Dedifferentiated amniotic fluid mesenchymal stem cell (primary cell): Measurements from ENCODE around the gene EML5.

Source experiments
- DNase-seq: peaks from one replicate; pipeline ENCODE4 v3.0.0-alpha.2; 2016; ENCODE audit errors: extremely low spot score

Gene EML5

DNA sequence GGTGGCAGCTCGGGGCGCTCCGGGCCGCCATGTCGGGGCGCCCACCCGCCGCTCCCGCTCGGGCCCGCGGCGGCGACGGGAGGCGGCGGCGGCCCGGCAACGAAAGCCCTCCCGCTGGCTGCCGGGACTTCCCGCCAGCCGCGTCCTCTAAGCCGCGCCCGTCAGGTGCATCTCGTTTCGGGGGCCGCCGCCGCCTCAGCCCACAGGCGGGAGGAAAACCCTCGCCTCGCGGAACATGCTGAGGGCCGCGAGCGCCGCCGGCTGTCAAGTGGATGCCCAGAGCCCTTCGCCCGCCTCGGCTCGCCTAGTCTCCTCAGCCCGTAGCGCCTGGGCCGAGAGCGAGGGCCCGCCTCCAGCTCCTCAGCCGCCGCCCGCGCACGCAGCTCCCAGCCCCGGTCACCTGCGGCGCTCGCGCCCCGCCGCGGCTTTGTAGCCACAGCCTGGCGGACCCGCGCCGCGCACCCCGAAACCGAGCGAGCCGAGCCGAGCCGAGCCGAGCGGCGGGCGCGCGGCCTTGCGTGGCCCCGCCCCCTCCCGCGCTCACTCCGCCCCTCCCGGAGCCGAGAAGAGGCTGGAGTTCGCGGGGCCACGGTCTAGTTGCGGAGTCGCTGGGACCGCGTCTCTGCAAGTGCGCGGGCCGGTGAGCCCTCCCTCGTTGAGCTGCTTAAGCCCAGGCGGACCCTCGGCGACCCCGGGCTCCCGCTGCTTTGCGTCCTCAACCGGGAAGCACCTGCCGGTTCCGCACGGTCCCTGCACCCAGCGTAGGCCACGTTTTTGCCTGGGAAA lies at the start of gene EML5:
TSS of gene EML5 (minus strand) at position 481 of the 786 bp plus-strand sequence. CDS start at position 31, 450 bp downstream.
- DNase-seq, result peak; percentile 51

DNA sequence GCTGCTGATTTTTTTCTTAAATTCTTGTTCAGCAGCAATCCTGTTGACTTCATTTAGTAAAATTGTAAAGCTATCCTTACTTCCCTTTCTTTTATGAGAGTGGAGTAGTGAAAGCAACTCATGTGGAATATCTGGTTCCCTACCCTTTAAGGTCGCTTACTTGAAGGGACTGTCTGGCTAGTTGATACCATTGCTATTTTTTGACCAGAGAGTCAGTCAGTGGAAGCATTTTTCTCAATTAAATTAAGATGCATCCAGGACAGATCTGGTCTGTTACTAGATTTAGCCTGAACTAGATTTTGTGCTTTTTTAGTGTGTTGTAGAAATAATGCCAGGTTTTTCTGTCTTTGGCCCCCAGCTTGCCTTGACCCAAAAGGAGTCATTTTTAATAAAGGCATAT lies 49.7 kb upstream of the EML5 start:
- DNase-seq, result no peak

DNA sequence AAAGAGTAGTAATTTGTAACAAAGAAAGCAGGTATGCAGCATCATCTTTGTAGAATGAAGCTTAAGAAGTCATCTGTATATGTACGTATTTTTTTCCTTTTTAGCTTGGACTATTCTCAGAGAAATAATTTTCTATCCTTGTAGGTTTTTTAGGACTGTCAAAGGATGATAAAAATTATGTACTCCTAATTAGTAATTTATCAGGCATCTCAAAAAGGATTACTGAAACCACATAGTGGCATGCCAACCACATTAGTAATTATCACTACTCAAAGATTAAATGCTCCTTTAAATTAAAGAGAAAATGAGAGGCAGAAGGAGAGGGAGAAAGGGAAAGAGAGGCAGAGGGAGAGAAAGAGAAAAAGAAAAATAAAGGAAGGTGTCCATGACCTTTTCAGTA lies 49.0 kb upstream of the EML5 start:
- no peak for DNase-seq

DNA sequence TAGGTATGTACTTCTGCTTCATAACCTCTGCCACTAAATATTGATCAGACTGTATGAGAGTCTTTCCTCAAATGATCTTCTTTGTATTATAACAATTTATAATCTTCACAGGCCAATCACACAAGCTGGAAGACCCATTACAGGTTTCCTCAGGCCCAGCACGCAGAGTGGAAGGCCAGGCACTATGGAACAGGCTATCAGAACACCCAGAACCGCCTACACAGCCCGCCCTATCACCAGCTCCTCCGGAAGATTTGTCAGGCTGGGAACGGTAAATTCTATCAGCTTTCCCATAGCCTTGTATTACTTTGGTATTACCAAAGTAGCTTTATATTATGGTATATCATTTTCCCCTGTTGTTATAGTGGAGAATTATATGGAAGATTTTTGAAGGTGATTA lies 48.2 kb upstream of the EML5 start:
- DNase-seq, result no peak

DNA sequence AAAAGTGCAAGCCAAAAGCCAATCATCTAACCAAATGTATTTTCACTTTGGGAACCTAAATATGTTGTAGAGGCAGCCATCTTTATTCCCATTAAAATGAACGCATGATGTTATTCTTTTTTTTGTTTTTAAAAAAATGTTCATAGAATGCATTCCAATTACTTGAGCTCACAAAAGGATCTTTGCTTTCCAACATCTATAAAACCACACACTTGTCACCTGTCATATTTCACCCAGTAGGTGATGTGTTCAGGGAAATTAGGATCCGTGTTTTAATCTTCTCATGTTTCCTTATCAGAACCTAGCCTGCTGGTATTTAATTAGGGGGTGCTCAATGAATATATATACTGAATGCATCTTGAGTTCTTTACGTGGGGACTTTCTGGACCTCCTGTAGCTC lies 45.3 kb upstream of the EML5 start:
- DNase-seq, result no peak

DNA sequence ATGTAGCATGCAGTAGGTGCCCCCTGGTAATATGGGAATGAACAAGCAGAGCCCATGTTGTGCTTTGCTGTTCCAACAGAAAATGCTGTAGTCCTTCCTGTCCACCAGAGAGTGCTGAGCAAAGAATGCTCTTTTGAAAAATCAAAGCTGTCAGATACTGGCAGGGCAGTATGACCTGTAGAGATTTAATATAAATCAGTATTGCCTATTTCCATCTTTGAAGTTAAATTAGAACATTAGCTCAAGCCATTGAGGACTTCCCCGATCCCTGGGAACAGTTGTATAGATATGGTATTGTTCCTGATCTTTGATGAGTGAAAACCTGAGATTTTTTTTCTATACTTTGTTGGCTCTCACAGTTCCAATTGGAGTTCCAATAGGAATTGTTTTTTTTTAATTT lies 44.7 kb upstream of the EML5 start:
- no peak for DNase-seq

DNA sequence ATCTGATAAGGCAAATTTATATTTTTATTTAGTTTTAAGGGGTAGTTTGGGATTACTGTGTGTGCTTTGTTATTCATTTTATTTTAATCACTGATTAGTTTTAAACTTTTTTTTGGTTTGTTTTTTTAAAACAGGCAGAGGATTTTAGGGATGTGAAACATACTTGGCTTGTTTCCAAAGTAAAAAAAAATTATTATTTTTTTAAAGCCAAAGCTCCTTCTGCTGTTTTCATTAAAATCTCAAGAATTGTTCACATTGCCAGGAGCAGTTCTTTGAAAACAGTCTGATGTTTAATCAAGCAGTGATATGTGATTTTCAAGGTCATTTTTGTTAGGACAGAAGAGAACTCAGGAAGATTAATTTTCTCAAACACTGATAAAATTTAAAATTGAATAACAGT lies 42.9 kb upstream of the EML5 start:
- DNase-seq, result no peak

DNA sequence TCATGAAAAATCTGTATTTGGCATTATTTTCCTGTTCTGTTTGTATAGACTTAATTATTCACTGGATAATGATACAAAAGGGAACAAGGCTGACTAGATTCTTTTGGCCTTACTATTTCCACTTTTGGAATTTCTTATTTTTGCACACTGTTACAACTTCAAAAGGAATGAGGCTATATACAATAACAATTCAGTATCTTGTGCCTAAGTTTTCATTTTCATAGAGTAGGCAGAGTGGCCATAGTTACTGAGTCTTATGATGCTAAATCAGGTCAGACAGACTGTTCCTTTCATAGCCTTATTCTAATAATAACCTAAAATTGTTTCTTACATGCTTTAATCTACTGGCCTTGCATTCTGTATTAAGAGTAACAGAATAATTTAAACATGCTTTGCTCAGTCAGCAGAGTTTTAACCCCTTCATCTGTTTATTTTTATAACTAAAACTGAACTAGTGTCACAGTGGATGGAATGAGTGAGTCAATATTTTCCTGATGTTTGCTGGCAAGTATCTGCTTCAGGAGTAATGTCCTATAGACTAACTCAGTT lies 42.2 kb upstream of the EML5 start:
- peak; percentile 60 for DNase-seq

DNA sequence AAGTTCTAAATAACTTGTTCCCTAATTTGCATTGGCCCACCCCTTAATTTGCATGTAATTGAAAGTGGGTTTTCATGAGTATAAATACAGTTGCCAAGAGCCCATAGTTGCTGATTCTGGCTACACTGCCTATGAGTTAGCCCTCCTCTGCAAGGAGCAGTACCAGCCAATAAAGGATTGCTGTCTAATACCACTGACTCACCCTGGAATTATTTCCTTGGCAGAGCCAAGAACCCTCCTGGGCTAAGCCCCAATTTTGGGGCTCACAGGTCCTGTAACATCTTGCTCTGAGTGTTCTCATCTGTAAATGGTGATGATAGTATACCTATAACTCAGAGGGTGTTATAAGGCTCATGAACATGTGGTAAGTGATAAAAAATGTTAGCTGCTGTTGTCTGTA lies 38.5 kb upstream of the EML5 start:
- DNase-seq, result peak; percentile 74

DNA sequence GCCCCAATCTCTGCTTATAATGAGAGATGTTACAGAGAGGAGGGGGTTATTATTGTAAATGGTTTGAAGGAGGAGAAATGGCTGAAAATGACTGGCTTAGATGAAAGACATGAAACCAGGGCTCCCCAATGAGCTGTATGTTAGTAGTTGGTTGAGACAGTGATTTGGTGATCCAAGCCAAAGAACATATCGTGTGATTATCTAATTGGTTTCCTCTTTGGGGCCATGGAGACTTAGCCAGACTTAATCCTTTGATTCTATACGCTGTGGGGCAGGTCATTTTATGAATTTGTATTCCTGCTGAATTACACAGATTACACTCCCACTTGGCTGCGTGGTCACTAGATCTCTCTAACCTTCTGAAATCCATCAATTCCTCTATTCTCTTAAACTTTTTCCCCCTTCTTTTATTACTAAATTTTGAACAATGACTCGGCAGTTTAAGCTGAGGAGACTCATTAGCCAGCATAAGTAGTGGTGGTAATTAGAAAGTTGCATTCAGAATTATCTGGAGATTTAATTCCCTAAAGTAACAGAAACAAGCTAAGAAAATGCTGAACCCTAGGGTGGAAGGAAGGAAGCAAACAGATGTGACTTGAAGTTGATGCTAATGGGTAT lies 37.0 kb upstream of the EML5 start:
- no peak for DNase-seq

DNA sequence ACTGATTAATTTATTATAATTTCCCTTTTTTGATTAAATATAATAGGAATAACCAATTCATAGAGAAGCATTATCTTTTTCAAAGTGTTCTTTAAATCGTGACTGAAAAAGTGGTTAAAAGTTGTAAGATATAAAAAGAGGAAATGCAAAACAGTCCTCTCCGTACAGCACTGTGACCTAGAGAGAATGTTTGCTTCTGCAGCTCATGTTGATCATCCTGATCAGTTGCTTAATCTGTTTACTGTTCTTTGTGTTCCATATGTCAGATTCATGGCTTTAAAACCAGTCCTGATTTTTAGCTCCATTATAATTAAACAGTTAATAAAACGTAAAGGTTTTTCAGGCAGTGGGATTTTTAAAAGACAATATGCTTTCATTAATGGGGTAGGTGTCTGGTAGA lies 36.4 kb upstream of the EML5 start:
- DNase-seq, result no peak

DNA sequence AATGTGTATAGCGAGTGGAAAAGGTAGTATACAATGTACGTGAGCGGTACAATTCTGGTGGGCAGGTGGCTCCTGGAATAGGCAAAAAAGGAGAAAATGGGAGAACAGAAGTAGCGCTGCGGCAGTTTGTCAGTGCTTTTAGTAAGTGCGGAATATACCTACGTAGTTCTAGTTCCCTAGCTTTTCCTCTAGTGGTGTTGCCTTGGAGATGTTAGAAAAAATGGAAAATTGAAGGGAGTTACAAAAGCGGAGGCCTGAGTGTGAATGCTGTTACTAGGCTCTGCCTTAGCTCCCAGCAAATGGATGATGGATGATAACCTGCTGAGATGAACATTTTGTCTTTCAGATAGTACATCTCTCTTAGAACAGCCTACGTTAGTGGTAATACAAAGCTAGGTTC lies 32.8 kb upstream of the EML5 start:
- DNase-seq, result no peak

DNA sequence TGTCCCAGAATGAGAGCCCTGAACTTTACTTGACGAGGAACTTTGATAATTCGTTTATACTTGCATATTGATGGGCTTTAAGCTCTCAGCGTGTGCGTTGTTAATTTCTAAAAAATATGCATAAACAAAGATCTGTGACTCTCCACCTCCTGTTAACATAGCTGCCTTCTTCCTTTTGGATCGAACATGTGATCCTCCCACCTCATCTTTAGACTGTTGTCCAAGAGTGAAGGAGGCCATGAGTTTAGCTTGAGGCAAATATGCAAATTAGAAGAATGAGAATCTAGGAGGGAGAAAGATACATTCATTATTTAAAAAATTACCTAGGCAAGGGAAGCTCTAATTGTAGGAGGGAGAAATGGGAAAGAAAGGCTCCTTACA lies 32.3 kb upstream of the EML5 start:
- no peak for DNase-seq

DNA sequence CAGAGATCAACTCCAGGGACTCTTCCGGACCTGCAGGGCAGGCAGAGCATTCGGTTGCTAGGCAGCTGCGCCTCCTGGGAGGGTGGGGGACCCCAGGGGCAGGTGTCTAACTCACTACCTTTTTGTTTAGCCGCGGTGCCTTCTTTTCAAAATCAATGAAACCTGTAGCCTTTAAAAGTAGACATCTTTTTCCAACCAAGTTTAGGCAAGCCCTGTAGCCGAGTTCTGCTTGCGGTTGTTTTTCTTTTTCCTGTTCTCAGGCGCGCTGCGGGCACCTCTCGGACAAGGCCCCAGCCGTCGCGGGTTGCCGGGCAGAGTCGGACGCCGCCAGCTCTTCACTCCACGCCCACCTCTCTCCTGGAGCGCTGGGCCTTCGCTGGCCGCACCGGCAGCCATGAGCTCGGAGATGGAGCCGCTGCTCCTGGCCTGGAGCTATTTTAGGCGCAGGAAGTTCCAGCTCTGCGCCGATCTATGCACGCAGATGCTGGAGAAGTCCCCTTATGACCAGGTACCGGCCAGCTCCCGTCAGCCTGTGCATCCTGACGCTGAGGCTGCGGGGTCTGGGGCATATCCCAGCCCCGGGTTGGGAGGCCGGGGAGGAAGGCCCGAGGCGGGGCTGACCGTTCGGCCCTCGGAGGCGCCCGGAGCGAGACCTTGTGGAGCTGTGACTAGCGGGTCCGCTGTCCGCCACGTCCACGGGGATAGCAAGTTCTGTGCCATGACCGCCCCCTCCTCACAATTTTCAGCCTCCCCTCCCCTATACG lies 31.7 kb upstream of the EML5 start, which contains the start of gene TTC8:
TSS of gene TTC8 (plus strand) at position 338 of the 764 bp plus-strand sequence. CDS start at position 395, 57 bp downstream.
- peak; percentile 85 for DNase-seq

DNA sequence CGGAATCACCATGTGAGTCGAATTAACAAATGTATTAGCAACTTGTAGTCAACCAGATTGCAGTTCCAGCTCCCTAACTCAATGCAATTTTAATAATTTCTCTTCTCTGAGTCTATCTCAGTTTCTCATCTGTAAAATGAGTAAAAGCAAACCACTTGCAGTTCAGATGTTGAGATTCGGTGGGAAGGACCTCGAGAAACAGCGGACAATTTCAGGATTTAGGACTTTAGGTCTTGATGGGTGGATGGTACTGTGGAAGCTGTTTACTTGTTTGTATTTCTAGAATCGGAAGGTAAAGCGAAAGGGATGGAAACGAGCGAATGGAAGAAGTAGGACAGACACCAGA lies 31.2 kb upstream of the EML5 start:
- DNase-seq, result no peak

DNA sequence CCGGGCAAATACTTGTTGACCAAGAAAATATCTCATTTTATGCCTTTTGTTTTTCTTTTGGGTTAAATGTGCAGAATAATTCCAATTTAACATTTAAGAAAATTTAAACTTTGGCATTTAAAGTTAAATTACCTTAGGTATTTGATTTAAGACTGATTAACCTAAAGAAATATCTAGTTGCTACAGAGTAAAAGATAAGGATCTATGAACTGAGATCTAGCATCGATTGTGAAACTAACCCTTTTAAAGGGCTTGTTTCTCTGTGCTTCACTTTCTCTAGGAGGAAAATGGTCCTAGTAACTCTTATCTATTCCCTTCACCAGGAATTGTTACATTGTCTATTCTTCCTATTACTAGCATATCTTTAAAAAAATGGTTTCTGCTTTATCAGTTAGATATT lies 29.1 kb upstream of the EML5 start:
- DNase-seq, result no peak

DNA sequence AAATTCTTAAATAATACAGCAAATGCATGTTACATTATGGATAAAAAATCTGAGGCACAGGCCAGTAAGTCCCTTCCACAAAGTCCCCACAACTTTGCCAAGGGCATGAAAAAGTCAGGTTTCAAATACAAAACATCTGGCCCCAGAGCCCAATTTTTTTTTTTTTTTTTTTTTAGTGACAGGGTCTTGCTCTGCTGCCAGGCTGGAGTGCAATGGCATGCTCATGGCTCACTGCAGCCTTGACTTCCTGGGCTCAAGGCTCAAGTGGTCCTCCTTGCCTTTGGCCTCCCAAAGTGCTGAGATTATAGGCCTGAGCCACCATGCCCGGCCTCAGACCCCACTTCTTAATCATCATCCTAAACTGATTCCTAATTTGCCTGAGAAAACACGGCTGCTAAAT lies 28.6 kb upstream of the EML5 start:
- DNase-seq, result no peak

DNA sequence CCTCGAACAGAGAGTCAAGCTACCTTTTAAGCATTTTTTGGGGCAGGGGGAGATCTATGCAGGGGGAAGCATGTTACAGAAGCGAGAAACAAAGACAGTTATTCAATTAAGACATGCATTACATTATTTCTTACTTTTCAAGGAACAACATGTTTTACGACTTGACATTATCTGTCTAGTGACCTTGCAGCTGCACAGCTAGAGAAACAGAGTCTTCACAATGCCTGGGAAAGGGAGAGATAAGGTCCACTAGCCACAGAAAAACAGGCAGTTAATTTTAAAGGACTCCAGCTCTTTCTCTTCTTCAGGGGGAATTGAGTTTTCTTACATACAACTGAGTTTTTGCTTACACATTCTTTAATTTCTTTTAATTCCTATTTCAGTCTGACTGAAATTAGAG lies 26.9 kb upstream of the EML5 start:
- peak; percentile 8 for DNase-seq

DNA sequence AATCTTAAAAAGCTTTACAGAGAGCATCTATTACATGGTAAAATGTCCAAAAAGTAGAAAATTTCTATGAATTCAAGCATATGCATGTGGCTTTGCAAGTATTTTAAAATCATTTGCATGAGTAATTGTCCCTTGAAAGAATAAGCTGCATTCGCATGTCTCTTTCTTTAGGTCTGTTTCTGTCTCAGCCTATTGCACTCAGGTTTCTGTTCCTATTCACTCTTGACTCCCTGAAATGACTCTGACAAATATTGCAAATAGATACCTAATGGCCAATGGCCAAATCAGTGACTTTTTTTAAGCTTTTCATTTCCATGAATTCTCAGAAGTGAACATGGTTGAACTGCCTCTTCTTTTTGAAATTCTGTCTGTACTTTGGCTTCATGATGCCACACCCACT lies 25.3 kb upstream of the EML5 start:
- DNase-seq, result peak; percentile 7

DNA sequence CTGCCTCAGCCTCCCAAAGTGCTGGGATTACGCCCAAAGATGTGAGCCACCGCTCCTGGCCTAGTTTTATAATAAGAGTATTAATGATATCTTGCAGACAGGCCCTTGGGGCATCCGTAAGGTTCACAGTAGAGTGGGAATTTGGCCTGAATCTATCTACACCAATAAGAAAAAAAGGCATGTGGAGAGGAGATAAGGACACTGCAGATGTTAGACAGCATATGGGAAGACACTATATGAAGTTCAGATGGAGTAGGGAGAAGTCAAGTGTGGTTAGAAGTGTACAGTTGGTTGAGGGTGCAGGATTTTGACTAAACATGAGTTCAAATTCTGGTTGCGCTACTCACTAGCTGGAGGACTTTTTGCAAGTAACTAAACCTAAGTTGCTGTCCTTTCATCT lies 23.2 kb upstream of the EML5 start:
- DNase-seq, result peak; percentile 1

DNA sequence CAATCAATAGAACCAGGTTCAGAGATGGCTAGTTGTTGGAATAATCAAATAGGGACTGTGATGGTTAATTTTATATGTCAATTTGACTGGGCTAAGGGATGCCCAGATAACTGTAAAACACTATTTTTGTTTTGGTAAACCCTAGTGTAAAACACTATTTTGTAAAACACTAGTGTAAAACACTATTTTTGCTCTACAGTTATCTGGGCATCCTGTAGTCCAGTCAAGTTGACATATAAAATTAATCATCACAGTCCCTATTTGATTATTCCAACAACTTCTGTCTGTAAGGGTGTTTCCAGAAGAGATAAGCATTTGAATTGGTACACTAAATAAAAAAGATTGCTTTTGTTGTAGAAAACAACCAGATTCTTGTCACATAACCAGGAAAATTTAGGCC lies 15.6 kb upstream of the EML5 start:
- DNase-seq, result no peak

DNA sequence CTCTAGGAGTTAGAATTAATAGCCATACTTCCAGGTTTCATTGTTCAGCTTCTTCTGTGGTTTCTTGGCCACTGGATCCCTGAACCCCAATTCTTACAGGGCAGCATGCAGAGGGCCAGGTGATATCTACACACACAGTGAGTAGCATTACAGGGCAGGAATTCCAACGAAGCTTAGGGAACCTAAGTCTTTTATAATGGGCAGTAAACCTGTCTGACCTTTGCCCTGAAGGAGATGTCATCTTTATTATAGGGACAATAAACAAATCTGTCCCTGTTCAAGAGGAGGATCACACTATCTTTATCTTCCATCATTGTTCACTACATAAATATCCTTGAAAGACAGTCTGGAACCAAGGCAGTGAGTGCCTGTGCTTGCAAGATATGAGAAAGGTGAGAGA lies 11.7 kb upstream of the EML5 start:
- no peak for DNase-seq

DNA sequence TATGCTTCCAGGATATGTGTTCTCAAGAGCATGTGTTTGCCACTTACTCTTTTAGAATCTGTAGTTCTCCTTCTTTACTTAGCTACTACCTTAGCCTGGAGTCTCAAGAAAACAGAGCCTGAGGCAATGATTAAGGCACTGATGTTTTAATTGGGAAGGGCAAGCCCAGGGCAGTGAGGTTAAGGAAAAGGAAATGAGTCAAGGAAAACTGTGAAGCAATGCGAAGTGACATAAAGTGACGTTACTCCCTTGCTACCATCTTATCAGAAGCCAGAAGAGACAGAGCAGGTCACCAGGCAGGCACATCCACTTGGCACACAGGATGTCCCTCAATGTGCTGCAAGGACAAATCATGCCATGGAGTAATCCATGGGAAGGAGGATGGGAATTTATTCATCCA lies 11.3 kb upstream of the EML5 start:
- no peak for DNase-seq
